ENCODE data around the gene EFR3B. TPM values are rescaled to one million over a fixed set of nuclear protein-coding genes. Genes with fewer than 3 reads are reported as not detected.
"Not testable (repeated sequence)": the region's sequence is repeated elsewhere in the genome, so short reads cannot be mapped to it uniquely, and the experiment has no call there.

EFR3B gene
- total RNA-seq, 1 experiment from 2014 or later, result 8.9 TPM

DNA sequence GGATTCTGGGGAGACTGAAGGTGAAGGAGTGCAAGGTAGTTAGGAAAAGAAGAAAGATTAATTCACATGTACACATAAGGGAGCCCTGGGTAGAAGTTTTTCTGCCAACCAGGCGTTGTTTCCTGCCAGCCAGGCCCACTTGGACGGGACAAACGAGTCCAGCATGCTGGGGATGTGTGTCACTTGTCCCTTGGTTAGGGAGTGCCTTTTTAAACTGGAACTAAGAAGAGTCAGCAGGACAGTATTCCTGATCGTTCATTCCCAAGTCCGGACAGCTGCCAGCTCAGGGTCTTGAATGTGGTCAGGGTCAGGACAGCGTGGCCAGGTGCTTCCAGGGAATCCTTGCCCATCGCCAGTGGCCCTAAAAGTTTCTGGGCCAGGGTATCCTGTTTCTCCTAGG, 83.3 kb downstream of the EFR3B start:
- CTCF ChIA-PET, result interaction anchor here (1.2 kb wide), 1 partner anchor 150 kb away, joined by 3 read pairs; no protein-coding TSS in a partner anchor
- POLR2A ChIA-PET, result no interaction called here
- ATAC-seq (no peak), DNase-seq (ENCODE audit: low spot score) (no peak)
- Mint-ChIP-seq H3K36me3 (peaks cover 2% of the 10 kb centered on the region; the same call in 1 of the 2 replicates), H3K9me3 (no peaks in the 10 kb centered on the region), H3K4me3 (no peak overlapping the region), H3K27me3 (ENCODE audit: low read depth) (no peaks in the 10 kb centered on the region), H3K27ac (no peak overlapping the region), H3K4me1 (peaks cover 5% of the 10 kb centered on the region)
- TF ChIP-seq HMGA2 (CRISPR knock-in tag; IDR thresholded peaks at IDR 0.05), result no peak
- TF ChIP-seq ELF4 (CRISPR knock-in tag; IDR thresholded peaks at IDR 0.05; ENCODE audit: low read depth), result no peak
- TF ChIP-seq, protein P1, sequence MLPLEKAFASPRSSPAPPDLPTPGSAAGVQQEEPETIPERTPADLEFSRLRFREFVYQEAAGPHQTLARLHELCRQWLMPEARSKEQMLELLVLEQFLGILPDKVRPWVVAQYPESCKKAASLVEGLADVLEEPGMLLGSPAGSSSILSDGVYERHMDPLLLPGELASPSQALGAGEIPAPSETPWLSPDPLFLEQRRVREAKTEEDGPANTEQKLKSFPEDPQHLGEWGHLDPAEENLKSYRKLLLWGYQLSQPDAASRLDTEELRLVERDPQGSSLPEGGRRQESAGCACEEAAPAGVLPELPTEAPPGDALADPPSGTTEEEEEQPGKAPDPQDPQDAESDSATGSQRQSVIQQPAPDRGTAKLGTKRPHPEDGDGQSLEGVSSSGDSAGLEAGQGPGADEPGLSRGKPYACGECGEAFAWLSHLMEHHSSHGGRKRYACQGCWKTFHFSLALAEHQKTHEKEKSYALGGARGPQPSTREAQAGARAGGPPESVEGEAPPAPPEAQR (CRISPR knock-in tag; IDR thresholded peaks at IDR 0.05), result no peak
- TF ChIP-seq NR2C2 (CRISPR knock-in tag; IDR thresholded peaks at IDR 0.05), result no peak
- no peak for TF ChIP-seq FOXP1 (CRISPR knock-in tag; IDR thresholded peaks at IDR 0.05; ENCODE audit: borderline replicate concordance)
- TF ChIP-seq, protein P2, sequence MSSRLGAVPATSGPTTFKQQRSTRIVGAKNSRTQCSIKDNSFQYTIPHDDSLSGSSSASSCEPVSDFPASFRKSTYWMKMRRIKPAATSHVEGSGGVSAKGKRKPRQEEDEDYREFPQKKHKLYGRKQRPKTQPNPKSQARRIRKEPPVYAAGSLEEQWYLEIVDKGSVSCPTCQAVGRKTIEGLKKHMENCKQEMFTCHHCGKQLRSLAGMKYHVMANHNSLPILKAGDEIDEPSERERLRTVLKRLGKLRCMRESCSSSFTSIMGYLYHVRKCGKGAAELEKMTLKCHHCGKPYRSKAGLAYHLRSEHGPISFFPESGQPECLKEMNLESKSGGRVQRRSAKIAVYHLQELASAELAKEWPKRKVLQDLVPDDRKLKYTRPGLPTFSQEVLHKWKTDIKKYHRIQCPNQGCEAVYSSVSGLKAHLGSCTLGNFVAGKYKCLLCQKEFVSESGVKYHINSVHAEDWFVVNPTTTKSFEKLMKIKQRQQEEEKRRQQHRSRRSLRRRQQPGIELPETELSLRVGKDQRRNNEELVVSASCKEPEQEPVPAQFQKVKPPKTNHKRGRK (CRISPR knock-in tag; IDR thresholded peaks at IDR 0.05; ENCODE audit: borderline replicate concordance), result no peak
- no peak for TF ChIP-seq SMAD4 (CRISPR knock-in tag; IDR thresholded peaks at IDR 0.05)
- TF ChIP-seq ZNF263 (CRISPR knock-in tag; IDR thresholded peaks at IDR 0.05; ENCODE audit: low read depth), result no peak
- no peak for TF ChIP-seq FOXJ3 (CRISPR knock-in tag; IDR thresholded peaks at IDR 0.05; ENCODE audit: borderline replicate concordance)
- no peak for TF ChIP-seq TP53 (CRISPR knock-in tag; IDR thresholded peaks at IDR 0.05)
- TF ChIP-seq NR1H2 (CRISPR knock-in tag; IDR thresholded peaks at IDR 0.05), result no peak

DNA sequence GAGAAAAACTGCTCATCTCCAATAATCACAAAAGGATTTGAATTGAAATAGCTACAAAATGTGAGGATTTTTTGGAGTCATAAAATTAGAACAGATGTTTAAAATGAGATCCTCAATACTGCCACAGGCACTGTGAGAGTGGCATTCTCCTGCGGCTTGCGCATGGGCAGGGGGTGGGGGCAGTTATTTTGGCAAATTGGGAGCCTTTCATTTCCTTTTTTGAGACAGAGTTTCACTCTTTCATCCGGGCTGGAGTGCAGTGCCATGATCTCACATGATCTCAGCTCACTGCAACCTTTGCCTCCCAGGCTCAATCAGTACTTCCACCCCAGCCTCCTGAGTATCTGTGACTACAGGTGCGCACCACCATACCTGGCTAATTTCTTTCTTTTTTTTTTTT, 84.1 kb downstream of the EFR3B start:
- ChIA-PET CTCF (no interaction called here), POLR2A (no interaction called here)
- H3K4me1 Mint-ChIP-seq, result peaks cover 5% of the 10 kb centered on the region
- TF ChIP-seq, protein P1 (CRISPR knock-in tag; IDR thresholded peaks at IDR 0.05), result no peak
- TF ChIP-seq, protein P3, sequence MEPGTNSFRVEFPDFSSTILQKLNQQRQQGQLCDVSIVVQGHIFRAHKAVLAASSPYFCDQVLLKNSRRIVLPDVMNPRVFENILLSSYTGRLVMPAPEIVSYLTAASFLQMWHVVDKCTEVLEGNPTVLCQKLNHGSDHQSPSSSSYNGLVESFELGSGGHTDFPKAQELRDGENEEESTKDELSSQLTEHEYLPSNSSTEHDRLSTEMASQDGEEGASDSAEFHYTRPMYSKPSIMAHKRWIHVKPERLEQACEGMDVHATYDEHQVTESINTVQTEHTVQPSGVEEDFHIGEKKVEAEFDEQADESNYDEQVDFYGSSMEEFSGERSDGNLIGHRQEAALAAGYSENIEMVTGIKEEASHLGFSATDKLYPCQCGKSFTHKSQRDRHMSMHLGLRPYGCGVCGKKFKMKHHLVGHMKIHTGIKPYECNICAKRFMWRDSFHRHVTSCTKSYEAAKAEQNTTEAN (CRISPR knock-in tag; IDR thresholded peaks at IDR 0.05), result no peak
- TF ChIP-seq FOXJ3 (CRISPR knock-in tag; IDR thresholded peaks at IDR 0.05; ENCODE audit: borderline replicate concordance) (no peak), ESRRA (CRISPR knock-in tag; IDR thresholded peaks at IDR 0.05; ENCODE audit: borderline replicate concordance) (no peak), CREB1 (CRISPR knock-in tag; IDR thresholded peaks at IDR 0.05) (no peak), ZNF263 (CRISPR knock-in tag; IDR thresholded peaks at IDR 0.05; ENCODE audit: low read depth) (no peak), NFATC4 (CRISPR knock-in tag; IDR thresholded peaks at IDR 0.05) (no peak), ZNF671 (CRISPR knock-in tag; IDR thresholded peaks at IDR 0.05) (no peak), TEAD4 (CRISPR knock-in tag; IDR thresholded peaks at IDR 0.05) (no peak)
- TF ChIP-seq, protein P4, sequence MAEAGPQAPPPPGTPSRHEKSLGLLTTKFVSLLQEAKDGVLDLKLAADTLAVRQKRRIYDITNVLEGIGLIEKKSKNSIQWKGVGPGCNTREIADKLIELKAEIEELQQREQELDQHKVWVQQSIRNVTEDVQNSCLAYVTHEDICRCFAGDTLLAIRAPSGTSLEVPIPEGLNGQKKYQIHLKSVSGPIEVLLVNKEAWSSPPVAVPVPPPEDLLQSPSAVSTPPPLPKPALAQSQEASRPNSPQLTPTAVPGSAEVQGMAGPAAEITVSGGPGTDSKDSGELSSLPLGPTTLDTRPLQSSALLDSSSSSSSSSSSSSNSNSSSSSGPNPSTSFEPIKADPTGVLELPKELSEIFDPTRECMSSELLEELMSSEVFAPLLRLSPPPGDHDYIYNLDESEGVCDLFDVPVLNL (CRISPR knock-in tag; IDR thresholded peaks at IDR 0.05; ENCODE audit: borderline replicate concordance, low read depth), result no peak
- TF ChIP-seq, protein P5, sequence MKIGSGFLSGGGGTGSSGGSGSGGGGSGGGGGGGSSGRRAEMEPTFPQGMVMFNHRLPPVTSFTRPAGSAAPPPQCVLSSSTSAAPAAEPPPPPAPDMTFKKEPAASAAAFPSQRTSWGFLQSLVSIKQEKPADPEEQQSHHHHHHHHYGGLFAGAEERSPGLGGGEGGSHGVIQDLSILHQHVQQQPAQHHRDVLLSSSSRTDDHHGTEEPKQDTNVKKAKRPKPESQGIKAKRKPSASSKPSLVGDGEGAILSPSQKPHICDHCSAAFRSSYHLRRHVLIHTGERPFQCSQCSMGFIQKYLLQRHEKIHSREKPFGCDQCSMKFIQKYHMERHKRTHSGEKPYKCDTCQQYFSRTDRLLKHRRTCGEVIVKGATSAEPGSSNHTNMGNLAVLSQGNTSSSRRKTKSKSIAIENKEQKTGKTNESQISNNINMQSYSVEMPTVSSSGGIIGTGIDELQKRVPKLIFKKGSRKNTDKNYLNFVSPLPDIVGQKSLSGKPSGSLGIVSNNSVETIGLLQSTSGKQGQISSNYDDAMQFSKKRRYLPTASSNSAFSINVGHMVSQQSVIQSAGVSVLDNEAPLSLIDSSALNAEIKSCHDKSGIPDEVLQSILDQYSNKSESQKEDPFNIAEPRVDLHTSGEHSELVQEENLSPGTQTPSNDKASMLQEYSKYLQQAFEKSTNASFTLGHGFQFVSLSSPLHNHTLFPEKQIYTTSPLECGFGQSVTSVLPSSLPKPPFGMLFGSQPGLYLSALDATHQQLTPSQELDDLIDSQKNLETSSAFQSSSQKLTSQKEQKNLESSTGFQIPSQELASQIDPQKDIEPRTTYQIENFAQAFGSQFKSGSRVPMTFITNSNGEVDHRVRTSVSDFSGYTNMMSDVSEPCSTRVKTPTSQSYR (CRISPR knock-in tag; IDR thresholded peaks at IDR 0.05), result no peak
- no peak overlapping the region for H3K27ac Mint-ChIP-seq
- no peak overlapping the region for H3K4me3 Mint-ChIP-seq
- DNase-seq (ENCODE audit: low spot score) (no peak), ATAC-seq (no peak)
- no peaks in the 10 kb centered on the region for H3K9me3 Mint-ChIP-seq
- peaks cover 2% of the 10 kb centered on the region; the same call in 1 of the 2 replicates for H3K36me3 Mint-ChIP-seq
- H3K27me3 Mint-ChIP-seq (ENCODE audit: low read depth), result peaks cover 5% of the 10 kb centered on the region

DNA sequence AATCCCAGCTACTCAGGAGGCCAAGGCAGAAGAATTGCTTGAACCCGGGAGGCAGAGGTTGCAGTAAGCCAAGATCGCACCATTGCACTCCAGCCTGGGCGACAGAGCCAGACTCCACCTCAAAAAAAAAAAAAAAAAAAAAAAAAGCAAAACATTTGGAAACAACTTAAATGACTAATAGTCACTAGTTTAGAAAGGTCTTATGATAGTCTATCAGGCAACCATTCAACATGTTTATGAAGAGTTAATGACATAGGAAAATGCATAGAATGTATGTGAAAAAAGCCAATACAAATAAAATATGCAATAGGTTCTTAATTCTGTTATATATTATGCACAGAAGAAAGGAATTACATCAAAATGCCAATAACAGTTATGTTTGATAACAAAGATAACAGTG, 85.2 kb downstream of the EFR3B start:
- peaks cover 14% of the 10 kb centered on the region for H3K27me3 Mint-ChIP-seq (ENCODE audit: low read depth)
- POLR2A ChIA-PET, result interaction anchor here (0.7 kb wide), 1 partner anchor 113 kb away, joined by 6 read pairs; no protein-coding TSS in a partner anchor
- ATAC-seq; H3K4me1 Mint-ChIP-seq; H3K9me3 Mint-ChIP-seq; H3K36me3 Mint-ChIP-seq; H3K27ac Mint-ChIP-seq; H3K4me3 Mint-ChIP-seq; DNase-seq (ENCODE audit: low spot score): not testable (repeated sequence)
- CTCF ChIA-PET, result interaction anchor here (0.6 to 5.7 kb wide), 3 partner anchors 102 to 656 kb away, joined by 3 to 140 read pairs (median 4); no protein-coding TSS in a partner anchor

Measured in WTC11 (cell line).